Activated B cell treated with CpG ODN at 0.5 μM for 24 hours (primary cell): ENCODE measurements around the gene CDK17. TPM values are rescaled to one million over a fixed set of nuclear protein-coding genes. Genes with fewer than 3 reads are reported as not detected.

ENCODE experiments used
- ATAC-seq: fragments of 200-7000 bp; cut with Tn5 transposase; one replicate; pipeline ENCODE4 v1.10.0; 2021; ENCODE audit warnings: low read depth, mild to moderate bottlenecking, moderate library complexity
- CTCF ChIA-PET: fragments of 350-600 bp; sonication (Branson Sonifier 250); formaldehyde crosslinking; loops from one replicate; lab custom pipeline; 2021; ENCODE audit warnings: antibody characterized with exemption; lab: Charles Lee
- POLR2A ChIA-PET: fragments of 350-600 bp; sonication (Branson Sonifier 250); formaldehyde crosslinking; loops from one replicate; lab custom pipeline; 2021; ENCODE audit warnings: antibody characterized with exemption; lab: Charles Lee
- DNase-seq: peaks from one replicate; pipeline ENCODE4 v3.0.0; 2022
- H3K27ac Mint-ChIP-seq: one replicate; pipeline ENCODE4 v1.8.0; 2020; ENCODE audit warnings: mixed read lengths
- H3K27me3 Mint-ChIP-seq: one replicate; pipeline ENCODE4 v1.8.0; 2021; ENCODE audit warnings: mixed read lengths
- H3K36me3 Mint-ChIP-seq: one replicate; pipeline ENCODE4 v1.8.0; 2021; ENCODE audit warnings: low read depth, mixed read lengths
- H3K4me1 Mint-ChIP-seq: one replicate; pipeline ENCODE4 v1.8.0; 2021; ENCODE audit warnings: mixed read lengths
- H3K4me3 Mint-ChIP-seq: one replicate; pipeline ENCODE4 v1.8.0; 2020; ENCODE audit warnings: mild to moderate bottlenecking, mixed read lengths
- H3K9me3 Mint-ChIP-seq: one replicate; pipeline ENCODE4 v1.8.0; 2020; ENCODE audit warnings: mixed read lengths
- intact Hi-C: fragments of 100-400 bp; cut with micrococcal nuclease; formaldehyde crosslinking; loops from one replicate; pipeline ENCODE4 v1.15.1; 2024
- total RNA-seq: library from RNA; stranded (reverse); gene quantifications from 2 replicates; pipeline ENCODE4 v1.2.3, GENCODE V29; 2022
- TF ChIP-seq, protein P1 (sequence below): fragments of 200-600 bp; IDR thresholded peaks from one replicate; pipeline ENCODE4 v1.8.0; 2022; ENCODE audit warnings: antibody characterized with exemption, mild to moderate bottlenecking

CDK17 gene
- total RNA-seq, 1 donor from 2014 or later, result 57.3 TPM

DNA sequence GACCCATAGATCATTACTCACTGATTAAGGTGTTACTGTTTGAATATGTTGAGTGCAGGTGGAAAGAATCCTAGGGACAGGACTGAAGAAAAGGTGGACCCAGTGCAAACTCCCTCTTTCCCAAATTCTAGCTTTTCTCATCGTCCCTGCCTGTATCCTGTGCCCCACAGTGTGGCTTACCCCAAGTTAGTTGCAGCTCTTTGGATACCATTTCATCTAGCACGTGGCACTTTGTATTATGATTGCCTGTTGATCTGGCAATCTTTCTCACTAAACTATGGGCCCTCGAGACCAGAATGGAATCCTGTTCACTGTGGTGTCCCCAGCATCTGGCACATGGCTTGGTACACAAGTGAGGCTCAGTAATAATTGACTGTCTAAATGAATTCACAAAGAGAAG is 139.6 kb downstream of the CDK17 start:
- Mint-ChIP-seq H3K9me3 (no peaks in the 10 kb centered on the region), H3K27ac (no peak overlapping the region), H3K27me3 (no peaks in the 10 kb centered on the region), H3K4me1 (no peaks in the 10 kb centered on the region), H3K36me3 (peaks cover 54% of the 10 kb centered on the region), H3K4me3 (no peak overlapping the region)
- ChIA-PET POLR2A (no interaction called here), CTCF (no interaction called here)
- no peak for ATAC-seq
- DNase-seq, result no peak
- intact Hi-C loops, result no loop called here
- TF ChIP-seq, protein P1, sequence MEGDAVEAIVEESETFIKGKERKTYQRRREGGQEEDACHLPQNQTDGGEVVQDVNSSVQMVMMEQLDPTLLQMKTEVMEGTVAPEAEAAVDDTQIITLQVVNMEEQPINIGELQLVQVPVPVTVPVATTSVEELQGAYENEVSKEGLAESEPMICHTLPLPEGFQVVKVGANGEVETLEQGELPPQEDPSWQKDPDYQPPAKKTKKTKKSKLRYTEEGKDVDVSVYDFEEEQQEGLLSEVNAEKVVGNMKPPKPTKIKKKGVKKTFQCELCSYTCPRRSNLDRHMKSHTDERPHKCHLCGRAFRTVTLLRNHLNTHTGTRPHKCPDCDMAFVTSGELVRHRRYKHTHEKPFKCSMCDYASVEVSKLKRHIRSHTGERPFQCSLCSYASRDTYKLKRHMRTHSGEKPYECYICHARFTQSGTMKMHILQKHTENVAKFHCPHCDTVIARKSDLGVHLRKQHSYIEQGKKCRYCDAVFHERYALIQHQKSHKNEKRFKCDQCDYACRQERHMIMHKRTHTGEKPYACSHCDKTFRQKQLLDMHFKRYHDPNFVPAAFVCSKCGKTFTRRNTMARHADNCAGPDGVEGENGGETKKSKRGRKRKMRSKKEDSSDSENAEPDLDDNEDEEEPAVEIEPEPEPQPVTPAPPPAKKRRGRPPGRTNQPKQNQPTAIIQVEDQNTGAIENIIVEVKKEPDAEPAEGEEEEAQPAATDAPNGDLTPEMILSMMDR, result no peak

DNA sequence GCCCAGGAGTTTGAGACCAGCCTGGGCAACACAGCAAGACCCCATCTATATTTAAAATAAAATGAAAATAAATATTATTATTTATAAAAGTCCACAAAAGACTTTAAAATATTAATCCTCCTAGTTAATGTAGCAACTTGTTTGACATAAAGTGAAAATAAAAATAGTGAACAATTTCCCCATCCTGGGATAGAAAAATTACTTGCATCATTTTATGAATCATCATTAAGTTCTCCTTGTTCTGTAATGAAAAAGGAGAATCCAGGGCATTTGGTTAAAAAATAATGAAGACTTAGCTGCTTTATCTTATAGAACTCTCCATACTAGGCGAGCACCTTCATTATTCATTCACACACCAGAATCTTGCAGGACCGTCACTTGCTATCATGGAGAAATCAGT is 140.0 kb downstream of the CDK17 start:
- intact Hi-C loops, result no loop called here
- Mint-ChIP-seq H3K4me3 (no peak overlapping the region), H3K27ac (no peak overlapping the region), H3K4me1 (peaks cover 1% of the 10 kb centered on the region), H3K36me3 (peaks cover 52% of the 10 kb centered on the region), H3K9me3 (no peaks in the 10 kb centered on the region), H3K27me3 (no peaks in the 10 kb centered on the region)
- POLR2A ChIA-PET, result no interaction called here
- DNase-seq (no peak), ATAC-seq (no peak)
- CTCF ChIA-PET, result no interaction called here
- TF ChIP-seq, protein P1, result no peak

DNA sequence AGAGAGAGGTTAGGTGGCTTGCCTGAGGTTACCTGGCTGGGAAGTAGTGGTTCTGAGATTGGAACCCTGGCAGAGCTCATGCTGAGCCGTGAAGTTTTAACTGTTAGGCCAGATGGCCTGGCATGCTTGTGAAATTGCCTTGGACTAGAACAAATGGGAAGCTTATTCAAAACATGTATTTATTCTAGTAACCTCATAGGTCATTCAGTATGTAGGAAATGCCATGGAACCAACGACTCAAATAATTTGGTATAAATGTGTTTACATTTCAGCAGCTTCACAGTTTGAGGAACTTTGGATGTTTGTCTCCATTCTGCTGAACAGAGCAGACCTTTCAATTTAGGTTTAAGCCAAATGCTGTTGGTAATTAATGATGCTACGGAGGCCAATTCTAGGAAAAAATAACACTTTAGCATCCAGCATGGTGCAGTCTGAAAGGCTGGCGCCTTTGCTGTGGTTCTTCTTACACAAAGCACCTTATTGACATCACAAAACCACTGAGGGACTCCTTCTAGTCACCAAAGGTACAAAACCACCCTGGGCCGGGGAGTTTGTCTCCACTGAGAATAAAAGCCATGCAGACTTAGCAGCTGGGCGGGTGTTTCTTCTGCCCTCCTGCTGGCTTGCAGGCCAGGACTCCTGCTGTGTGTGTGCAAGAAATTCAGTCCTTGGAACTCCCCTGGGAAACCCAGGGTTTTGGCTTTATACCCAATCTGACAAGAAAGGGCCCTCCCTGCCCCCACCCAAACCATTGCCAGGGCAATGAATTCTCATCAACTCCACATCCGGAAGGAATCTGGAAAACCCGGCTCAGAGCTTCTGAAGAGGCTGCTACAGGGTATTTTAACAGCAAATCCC is 141.9 kb downstream of the CDK17 start:
- ChIA-PET CTCF (no interaction called here), POLR2A (no interaction called here)
- no peak for DNase-seq
- no peak for ATAC-seq
- Mint-ChIP-seq H3K27ac (no peak overlapping the region), H3K9me3 (no peaks in the 10 kb centered on the region), H3K27me3 (no peaks in the 10 kb centered on the region), H3K36me3 (peaks cover 40% of the 10 kb centered on the region), H3K4me1 (peaks cover 6% of the 10 kb centered on the region), H3K4me3 (no peak overlapping the region)
- intact Hi-C loops, result no loop called here
- TF ChIP-seq, protein P1, result no peak

DNA sequence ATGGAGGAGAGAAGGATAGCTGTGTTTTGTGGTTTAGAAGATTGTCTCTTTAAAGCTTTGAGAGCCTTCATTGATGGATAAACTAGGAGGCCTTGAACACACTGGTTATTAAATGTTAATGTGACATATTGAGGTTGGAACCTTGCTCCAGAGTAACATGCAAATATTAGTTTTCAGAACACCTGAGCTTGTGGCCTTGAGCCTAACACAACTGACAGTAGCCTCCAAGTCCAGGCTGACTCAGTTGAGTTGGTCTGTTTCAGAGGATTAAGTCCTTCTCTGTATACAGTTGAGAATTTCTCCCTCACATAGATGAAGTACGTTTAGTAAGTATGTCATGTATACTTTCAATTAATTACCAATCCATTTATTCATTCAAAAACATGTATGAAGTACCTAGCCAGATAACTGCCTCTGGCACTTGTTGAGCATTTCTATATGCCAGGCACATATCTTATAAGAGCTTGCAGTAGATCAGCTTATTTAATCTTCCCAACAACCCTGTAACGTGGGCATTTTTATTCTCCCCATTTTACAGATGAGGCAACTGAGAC is 142.6 kb downstream of the CDK17 start:
- Mint-ChIP-seq H3K4me3 (no peak overlapping the region), H3K27ac (no peak overlapping the region), H3K27me3 (no peaks in the 10 kb centered on the region), H3K4me1 (peaks cover 6% of the 10 kb centered on the region), H3K36me3 (peaks cover 41% of the 10 kb centered on the region), H3K9me3 (no peaks in the 10 kb centered on the region)
- ATAC-seq, result no peak
- DNase-seq, result no peak
- intact Hi-C loops, result no loop called here
- TF ChIP-seq, protein P1, result no peak
- POLR2A ChIA-PET, result no interaction called here
- CTCF ChIA-PET, result no interaction called here

DNA sequence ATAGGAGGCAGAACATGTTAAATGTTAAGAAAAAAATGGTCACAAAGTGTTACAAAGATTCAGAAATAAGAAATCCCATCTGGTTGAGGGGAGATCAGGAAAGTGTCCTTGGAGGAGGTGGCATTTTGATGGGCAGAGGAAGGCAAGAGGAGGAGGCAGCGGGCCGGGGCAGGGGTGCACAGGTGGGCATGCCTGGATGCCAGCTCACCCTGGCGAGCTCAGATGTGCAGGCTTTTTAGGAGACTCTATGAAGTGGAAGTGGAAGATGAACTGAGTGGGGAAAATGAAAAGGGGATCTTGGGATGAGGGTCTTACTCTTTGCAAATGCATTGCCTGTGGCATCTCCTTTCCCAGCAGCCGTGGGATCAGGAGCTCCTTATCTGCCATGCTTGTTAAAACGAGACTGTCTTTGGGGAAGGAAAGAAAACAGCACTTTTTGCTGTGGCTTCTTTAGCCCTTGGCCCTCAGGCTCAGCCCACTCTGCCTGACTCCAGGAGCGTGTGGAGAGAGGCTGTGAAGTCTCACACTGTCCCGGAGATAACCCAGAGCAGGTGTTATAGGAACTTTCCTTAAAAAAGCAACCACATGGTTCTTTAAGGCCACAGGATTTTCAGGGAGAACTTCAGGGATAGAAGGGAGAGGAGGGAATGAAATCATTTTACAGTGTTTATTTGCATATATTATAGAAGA is 143.4 kb downstream of the CDK17 start:
- intact Hi-C loops, result no loop called here
- no peak overlapping the region for H3K4me3 Mint-ChIP-seq
- ChIA-PET CTCF (no interaction called here), POLR2A (no interaction called here)
- H3K27me3 Mint-ChIP-seq, result no peaks in the 10 kb centered on the region
- TF ChIP-seq, protein P1, result no peak
- H3K9me3 Mint-ChIP-seq, result no peaks in the 10 kb centered on the region
- DNase-seq, result no peak
- H3K36me3 Mint-ChIP-seq, result peaks cover 41% of the 10 kb centered on the region
- H3K27ac Mint-ChIP-seq, result no peak overlapping the region
- H3K4me1 Mint-ChIP-seq, result peaks cover 6% of the 10 kb centered on the region
- ATAC-seq, result no peak
